HepG2 (cell line): ENCODE measurements around the gene STEAP3.

Source experiments
- HDAC2 ChIP-seq: sonication (generic); formaldehyde crosslinking; IDR thresholded peaks from 2 replicates; pipeline ENCODE4 v1.4.0; 2020; ENCODE audit warnings: missing genetic modification reagents
- HNF4A ChIP-seq: sonication (generic); formaldehyde crosslinking; IDR thresholded peaks from 2 replicates; pipeline ENCODE4 v1.4.0; 2020; ENCODE audit warnings: missing genetic modification reagents
- HOXA9 ChIP-seq: sonication (generic); formaldehyde crosslinking; IDR thresholded peaks from 2 replicates; pipeline ENCODE4 v1.8.1; 2022; ENCODE audit warnings: missing genetic modification reagents, mild to moderate bottlenecking, moderate library complexity, borderline replicate concordance
- PAXIP1 ChIP-seq: sonication (generic); formaldehyde crosslinking; conservative IDR thresholded peaks from 2 replicates; pipeline ENCODE4 v1.4.0; 2020; ENCODE audit warnings: mild to moderate bottlenecking, missing genetic modification reagents, moderate library complexity
- PRDM15 ChIP-seq: sonication (generic); formaldehyde crosslinking; IDR thresholded peaks from 2 replicates; pipeline ENCODE4 v1.4.0; 2020; ENCODE audit warnings: missing genetic modification reagents
- ZBTB8A ChIP-seq: sonication (generic); formaldehyde crosslinking; IDR thresholded peaks from 2 replicates; pipeline ENCODE4 v1.4.0; 2020; ENCODE audit warnings: mild to moderate bottlenecking, low read depth, missing genetic modification reagents, borderline replicate concordance
- ZFX ChIP-seq: sonication (generic); formaldehyde crosslinking; IDR thresholded peaks from 2 replicates; pipeline ENCODE4 v1.4.0; 2020; ENCODE audit warnings: mild to moderate bottlenecking, low read depth, missing genetic modification reagents, moderate library complexity
- TF ChIP-seq, protein P1 (sequence below), 2 experiments: sonication (generic) in 1 of 2; formaldehyde crosslinking in 1 of 2; IDR thresholded peaks; 2 replicates each; pipeline versions ENCODE4 v1.5.1 to v1.6.1; 2011 to 2020; ENCODE audit warnings: borderline replicate concordance in 1 of 2, low read depth in 1 of 2, low read length in 1 of 2, mild to moderate bottlenecking in 1 of 2, missing genetic modification reagents in 1 of 2, moderate library complexity in 1 of 2
- TF ChIP-seq, protein P2 (sequence below): sonication (generic); formaldehyde crosslinking; IDR thresholded peaks from 2 replicates; pipeline ENCODE4 v1.8.1; 2023; ENCODE audit warnings: mild to moderate bottlenecking, inconsistent platforms, moderate library complexity, missing genetic modification reagents, borderline replicate concordance
- TF ChIP-seq, protein P3 (sequence below): sonication (generic); formaldehyde crosslinking; IDR thresholded peaks from 2 replicates; pipeline ENCODE4 v1.5.0; 2020; ENCODE audit warnings: mild to moderate bottlenecking, missing genetic modification reagents, moderate library complexity
- TF ChIP-seq, protein P4 (sequence below): sonication (generic); formaldehyde crosslinking; IDR thresholded peaks from 2 replicates; pipeline ENCODE4 v1.5.0; 2020; ENCODE audit warnings: missing genetic modification reagents

GRCh38 chr2:119294671-119295070 lies 71.0 kb downstream of the STEAP3 start:
- TF ChIP-seq, protein P1, sequence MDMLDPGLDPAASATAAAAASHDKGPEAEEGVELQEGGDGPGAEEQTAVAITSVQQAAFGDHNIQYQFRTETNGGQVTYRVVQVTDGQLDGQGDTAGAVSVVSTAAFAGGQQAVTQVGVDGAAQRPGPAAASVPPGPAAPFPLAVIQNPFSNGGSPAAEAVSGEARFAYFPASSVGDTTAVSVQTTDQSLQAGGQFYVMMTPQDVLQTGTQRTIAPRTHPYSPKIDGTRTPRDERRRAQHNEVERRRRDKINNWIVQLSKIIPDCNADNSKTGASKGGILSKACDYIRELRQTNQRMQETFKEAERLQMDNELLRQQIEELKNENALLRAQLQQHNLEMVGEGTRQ (IDR thresholded peaks at IDR 0.05; ENCODE audit: low read depth, low read length) = no peak
- TF ChIP-seq, protein P1 (CRISPR knock-in tag; IDR thresholded peaks at IDR 0.05; ENCODE audit: borderline replicate concordance) = no peak
- no peak for TF ChIP-seq ZFX (CRISPR knock-in tag)
- TF ChIP-seq, protein P2, sequence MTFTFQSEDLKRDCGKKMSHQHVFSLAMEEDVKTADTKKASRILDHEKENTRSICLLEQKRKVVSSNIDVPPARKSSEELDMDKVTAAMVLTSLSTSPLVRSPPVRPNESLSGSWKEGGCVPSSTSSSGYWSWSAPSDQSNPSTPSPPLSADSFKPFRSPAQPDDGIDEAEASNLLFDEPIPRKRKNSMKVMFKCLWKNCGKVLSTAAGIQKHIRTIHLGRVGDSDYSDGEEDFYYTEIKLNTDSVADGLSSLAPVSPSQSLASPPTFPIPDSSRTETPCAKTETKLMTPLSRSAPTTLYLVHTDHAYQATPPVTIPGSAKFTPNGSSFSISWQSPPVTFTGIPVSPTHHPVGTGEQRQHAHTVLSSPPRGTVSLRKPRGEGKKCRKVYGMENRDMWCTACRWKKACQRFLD (CRISPR knock-in tag) = no peak
- TF ChIP-seq HOXA9 (CRISPR knock-in tag) = no peak
- TF ChIP-seq, protein P3, sequence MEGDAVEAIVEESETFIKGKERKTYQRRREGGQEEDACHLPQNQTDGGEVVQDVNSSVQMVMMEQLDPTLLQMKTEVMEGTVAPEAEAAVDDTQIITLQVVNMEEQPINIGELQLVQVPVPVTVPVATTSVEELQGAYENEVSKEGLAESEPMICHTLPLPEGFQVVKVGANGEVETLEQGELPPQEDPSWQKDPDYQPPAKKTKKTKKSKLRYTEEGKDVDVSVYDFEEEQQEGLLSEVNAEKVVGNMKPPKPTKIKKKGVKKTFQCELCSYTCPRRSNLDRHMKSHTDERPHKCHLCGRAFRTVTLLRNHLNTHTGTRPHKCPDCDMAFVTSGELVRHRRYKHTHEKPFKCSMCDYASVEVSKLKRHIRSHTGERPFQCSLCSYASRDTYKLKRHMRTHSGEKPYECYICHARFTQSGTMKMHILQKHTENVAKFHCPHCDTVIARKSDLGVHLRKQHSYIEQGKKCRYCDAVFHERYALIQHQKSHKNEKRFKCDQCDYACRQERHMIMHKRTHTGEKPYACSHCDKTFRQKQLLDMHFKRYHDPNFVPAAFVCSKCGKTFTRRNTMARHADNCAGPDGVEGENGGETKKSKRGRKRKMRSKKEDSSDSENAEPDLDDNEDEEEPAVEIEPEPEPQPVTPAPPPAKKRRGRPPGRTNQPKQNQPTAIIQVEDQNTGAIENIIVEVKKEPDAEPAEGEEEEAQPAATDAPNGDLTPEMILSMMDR (CRISPR knock-in tag) = no peak
- TF ChIP-seq HNF4A (CRISPR knock-in tag) = no peak
- TF ChIP-seq PRDM15 (CRISPR knock-in tag) = no peak
- TF ChIP-seq PAXIP1 (CRISPR knock-in tag) = no peak
- TF ChIP-seq ZBTB8A = no peak
- TF ChIP-seq, protein P4, sequence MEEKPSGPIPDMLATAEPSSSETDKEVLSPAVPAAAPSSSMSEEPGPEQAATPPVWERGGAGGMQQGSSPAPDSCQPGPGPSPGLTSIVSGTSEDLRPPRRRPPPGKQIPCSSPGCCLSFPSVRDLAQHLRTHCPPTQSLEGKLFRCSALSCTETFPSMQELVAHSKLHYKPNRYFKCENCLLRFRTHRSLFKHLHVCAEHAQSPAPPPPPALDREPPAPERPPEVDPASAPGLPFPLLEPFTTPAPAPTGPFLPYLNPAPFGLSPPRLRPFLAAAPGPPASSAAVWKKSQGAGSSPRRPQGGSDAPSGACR = no peak
- TF ChIP-seq HDAC2 (CRISPR knock-in tag) = no peak
